Measurements from ENCODE around the gene HBD. TPM values are rescaled to one million over a fixed set of nuclear protein-coding genes. Genes with fewer than 3 reads are reported as not detected.

HBD gene
- total RNA-seq, 2 donors from 2014 or later = not detected

- intact Hi-C loops (cut with DNase I) = no loop called here
- no peak for DNase-seq
- Histone ChIP-seq H3K4me3 (no peak overlapping the region), H3K4me1 (no peaks in the 10 kb centered on the region), H3K9me3 (no peaks in the 10 kb centered on the region), H3K27ac (no peak overlapping the region), H3K9ac (ENCODE audit: low read depth in 2 of 2, low read length in 2 of 2) (no peak overlapping the region), H3K36me3 (no peaks in the 10 kb centered on the region), H3K27me3 (no peaks in the 10 kb centered on the region)
- TF ChIP-seq, protein P1, sequence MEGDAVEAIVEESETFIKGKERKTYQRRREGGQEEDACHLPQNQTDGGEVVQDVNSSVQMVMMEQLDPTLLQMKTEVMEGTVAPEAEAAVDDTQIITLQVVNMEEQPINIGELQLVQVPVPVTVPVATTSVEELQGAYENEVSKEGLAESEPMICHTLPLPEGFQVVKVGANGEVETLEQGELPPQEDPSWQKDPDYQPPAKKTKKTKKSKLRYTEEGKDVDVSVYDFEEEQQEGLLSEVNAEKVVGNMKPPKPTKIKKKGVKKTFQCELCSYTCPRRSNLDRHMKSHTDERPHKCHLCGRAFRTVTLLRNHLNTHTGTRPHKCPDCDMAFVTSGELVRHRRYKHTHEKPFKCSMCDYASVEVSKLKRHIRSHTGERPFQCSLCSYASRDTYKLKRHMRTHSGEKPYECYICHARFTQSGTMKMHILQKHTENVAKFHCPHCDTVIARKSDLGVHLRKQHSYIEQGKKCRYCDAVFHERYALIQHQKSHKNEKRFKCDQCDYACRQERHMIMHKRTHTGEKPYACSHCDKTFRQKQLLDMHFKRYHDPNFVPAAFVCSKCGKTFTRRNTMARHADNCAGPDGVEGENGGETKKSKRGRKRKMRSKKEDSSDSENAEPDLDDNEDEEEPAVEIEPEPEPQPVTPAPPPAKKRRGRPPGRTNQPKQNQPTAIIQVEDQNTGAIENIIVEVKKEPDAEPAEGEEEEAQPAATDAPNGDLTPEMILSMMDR (IDR thresholded peaks at IDR 0.05) = no peak
Observed at GRCh38 chr11:5210376-5210885, 23.9 kb downstream of the HBD start.

- Histone ChIP-seq H3K4me1 (no peaks in the 10 kb centered on the region), H3K4me3 (no peak overlapping the region), H3K27me3 (no peaks in the 10 kb centered on the region), H3K36me3 (no peaks in the 10 kb centered on the region), H3K9me3 (no peaks in the 10 kb centered on the region), H3K27ac (no peak overlapping the region), H3K9ac (ENCODE audit: low read depth in 2 of 2, low read length in 2 of 2) (no peak overlapping the region)
- intact Hi-C loops (cut with DNase I) = no loop called here
- TF ChIP-seq, protein P1 (IDR thresholded peaks at IDR 0.05) = no peak
- no peak for DNase-seq
Observed at GRCh38 chr11:5204787-5205186, 29.5 kb downstream of the HBD start.

DNA sequence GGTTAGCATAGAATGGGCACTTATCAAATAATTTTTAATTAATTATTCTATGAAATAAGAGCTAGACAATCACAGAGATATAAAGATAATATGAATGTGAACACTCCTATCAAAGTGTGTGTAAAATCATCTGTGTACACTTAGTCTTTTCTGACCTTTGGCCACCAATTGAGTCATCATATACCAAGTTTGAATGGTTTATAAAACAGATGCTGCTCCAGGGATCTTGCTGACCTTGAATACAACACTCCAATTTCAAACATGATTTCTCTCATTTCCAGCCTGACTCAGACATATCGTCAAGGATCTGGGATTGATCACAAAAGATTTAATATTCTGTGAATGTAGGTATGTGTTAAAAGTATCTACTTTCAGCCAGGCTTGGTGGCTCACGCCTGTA lies 30.9 kb downstream of the HBD start:
- intact Hi-C loops (cut with DNase I) = no loop called here

GRCh38 chr11:5200582-5200981 lies 33.7 kb downstream of the HBD start, which contains the start of gene OR51V1:
Gene OR51V1 (minus strand): TSS chr11:5200682. CDS start chr11:5200682, 0 bp downstream.
- TF ChIP-seq, protein P1 (IDR thresholded peaks at IDR 0.05) = no peak
- H3K4me3 ChIP-seq = no peak within 1 kb of the TSS
- H3K9me3 ChIP-seq = no peaks in the 10 kb centered on the region
- H3K27ac ChIP-seq = no peak within 1 kb of the TSS
- no peaks in the 10 kb centered on the region for H3K4me1 ChIP-seq
- no peak for DNase-seq
- H3K36me3 ChIP-seq = no peaks in the 10 kb centered on the region
- intact Hi-C loops (cut with DNase I) = no loop called here
- no peak within 1 kb of the TSS for H3K9ac ChIP-seq (ENCODE audit: low read depth in 2 of 2, low read length in 2 of 2)
- H3K27me3 ChIP-seq = no peaks in the 10 kb centered on the region

More for the DNA sequence above, 30.9 kb downstream of the HBD start:
- DNase-seq = no peak
- H3K4me1 ChIP-seq = no peaks in the 10 kb centered on the region
- H3K27ac ChIP-seq = no peak overlapping the region
- no peaks in the 10 kb centered on the region for H3K27me3 ChIP-seq
- H3K36me3 ChIP-seq = no peaks in the 10 kb centered on the region
- TF ChIP-seq, protein P1 (IDR thresholded peaks at IDR 0.05) = no peak
- H3K9ac ChIP-seq (ENCODE audit: low read depth in 2 of 2, low read length in 2 of 2) = no peak overlapping the region
- H3K4me3 ChIP-seq = no peak overlapping the region
- H3K9me3 ChIP-seq = no peaks in the 10 kb centered on the region

DNA sequence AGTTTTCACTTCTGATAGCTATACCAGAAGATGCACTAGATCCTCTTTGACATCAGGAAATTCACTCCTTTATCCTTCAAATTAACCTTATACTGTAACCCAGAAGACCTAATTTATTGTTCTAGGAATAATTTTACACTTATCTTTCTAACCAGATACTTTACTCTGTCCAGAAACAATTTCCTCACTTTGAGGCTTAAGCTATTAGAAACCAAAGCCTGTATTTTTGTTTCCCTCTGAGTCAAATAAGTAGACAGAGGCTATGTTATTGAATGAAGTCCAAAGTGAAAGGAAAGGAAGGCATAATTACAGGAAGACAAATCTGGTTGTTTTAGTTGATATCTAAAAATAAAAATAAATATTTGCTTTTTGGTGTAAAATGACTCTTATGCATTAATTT lies 36.0 kb downstream of the HBD start:
- no peaks in the 10 kb centered on the region for H3K4me1 ChIP-seq
- no peaks in the 10 kb centered on the region for H3K27me3 ChIP-seq
- no peaks in the 10 kb centered on the region for H3K9me3 ChIP-seq
- no peak for DNase-seq
- H3K9ac ChIP-seq (ENCODE audit: low read depth in 2 of 2, low read length in 2 of 2) = no peak overlapping the region
- intact Hi-C loops (cut with DNase I) = no loop called here
- H3K4me3 ChIP-seq = no peak overlapping the region
- H3K27ac ChIP-seq = no peak overlapping the region
- no peaks in the 10 kb centered on the region for H3K36me3 ChIP-seq
- TF ChIP-seq, protein P1 (IDR thresholded peaks at IDR 0.05) = no peak
